DOHH2 (cell line): ENCODE results near the gene PTH2.

Source experiments
- H3F3A ChIP-seq: fragments of 200-600 bp; sonication (generic), shearing (Covaris generic); 2 replicates; pipeline ENCODE4 v1.6.0; 2016; ENCODE audit warnings: antibody characterized with exemption, mild to moderate bottlenecking; ENCODE audit not compliant: control insufficient read depth, insufficient read depth
- H3K27ac ChIP-seq: fragments of 200-600 bp; sonication (generic); 2 replicates; pipeline ENCODE4 v1.5.1; 2014; ENCODE audit warnings: low read depth, mild to moderate bottlenecking, low read length, moderate library complexity
- H3K27me3 ChIP-seq: fragments of 200-600 bp; sonication (generic); 2 replicates; pipeline ENCODE4 v1.6.1; 2014; ENCODE audit warnings: mild to moderate bottlenecking, low read length, mixed read lengths; ENCODE audit not compliant: control insufficient read depth
- H3K36me3 ChIP-seq: fragments of 200-600 bp; sonication (generic); 2 replicates; pipeline ENCODE4 v1.6.1; 2014; ENCODE audit warnings: mild to moderate bottlenecking, low read length, moderate library complexity, mixed read lengths; ENCODE audit not compliant: control insufficient read depth
- H3K4me1 ChIP-seq: fragments of 200-600 bp; sonication (generic); 2 replicates; pipeline ENCODE4 v1.6.1; 2014; ENCODE audit warnings: mild to moderate bottlenecking, low read length, mixed read lengths; ENCODE audit not compliant: control insufficient read depth
- H3K4me2 ChIP-seq: fragments of 200-600 bp; sonication (generic); 2 replicates; pipeline ENCODE4 v1.6.0; 2014; ENCODE audit warnings: mild to moderate bottlenecking, low read length, moderate library complexity
- H3K4me3 ChIP-seq: fragments of 200-600 bp; sonication (generic); 2 replicates; pipeline ENCODE4 v1.5.1; 2014; ENCODE audit warnings: mild to moderate bottlenecking, low read length, mixed read lengths
- H3K79me2 ChIP-seq: fragments of 200-600 bp; sonication (generic); 2 replicates; pipeline ENCODE4 v1.6.1; 2014; ENCODE audit warnings: mild to moderate bottlenecking, low read length, mixed read lengths; ENCODE audit not compliant: control insufficient read depth
- H3K9me2 ChIP-seq: fragments of 200-600 bp; sonication (generic); replicated peaks from 2 replicates; pipeline ENCODE4 v1.6.1; 2014; ENCODE audit warnings: mild to moderate bottlenecking, low read length, mixed read lengths; ENCODE audit not compliant: control insufficient read depth
- H3K9me3 ChIP-seq: fragments of 200-600 bp; sonication (generic); 2 replicates; pipeline ENCODE4 v1.6.1; 2014; ENCODE audit warnings: antibody characterized with exemption, low read length, mixed read lengths; ENCODE audit not compliant: control insufficient read depth, insufficient read depth
- H4K20me1 ChIP-seq: fragments of 200-600 bp; sonication (generic); 2 replicates; pipeline ENCODE4 v1.6.0; 2014; ENCODE audit warnings: low read depth, mild to moderate bottlenecking, antibody characterized with exemption, low read length, moderate library complexity; ENCODE audit not compliant: control insufficient read depth, insufficient read depth
- EZH2phosphoT487 ChIP-seq: fragments of 200-600 bp; sonication (generic); IDR thresholded peaks from 2 replicates; pipeline ENCODE4 v1.6.1; 2017; ENCODE audit warnings: borderline replicate concordance, mild to moderate bottlenecking, antibody characterized with exemption, low read length, moderate library complexity, mixed read lengths
- TF ChIP-seq, protein P1 (sequence below): fragments of 200-600 bp; sonication (generic); IDR thresholded peaks from one replicate; pipeline ENCODE4 v1.5.1; 2014; ENCODE audit warnings: antibody characterized with exemption, mild to moderate bottlenecking, low read depth, low read length; ENCODE audit not compliant: poor library complexity, severe bottlenecking

PTH2 gene

DNA sequence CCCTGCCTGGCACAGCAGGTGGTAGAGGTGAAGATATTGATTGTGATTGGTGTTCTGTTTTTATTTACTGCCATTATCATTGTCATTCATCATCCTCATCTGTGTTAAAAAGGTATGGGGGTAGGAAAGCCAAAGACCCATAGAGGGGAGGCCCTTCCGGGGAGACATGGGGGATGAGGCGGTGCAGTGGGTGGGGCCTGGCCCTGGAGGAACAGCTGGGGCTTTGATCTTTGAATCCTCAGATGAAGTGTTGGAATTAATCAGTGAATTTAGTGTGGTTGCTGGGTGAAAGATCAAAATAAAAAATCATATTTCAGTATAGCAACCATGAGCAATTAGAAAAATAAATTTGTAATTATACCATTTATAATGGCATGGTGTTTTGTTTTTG is 7.4 kb downstream of the PTH2 start:
- Histone ChIP-seq H3K4me1 (peaks cover 60% of the 10 kb centered on the region), H4K20me1 (no peaks in the 10 kb centered on the region)

DNA sequence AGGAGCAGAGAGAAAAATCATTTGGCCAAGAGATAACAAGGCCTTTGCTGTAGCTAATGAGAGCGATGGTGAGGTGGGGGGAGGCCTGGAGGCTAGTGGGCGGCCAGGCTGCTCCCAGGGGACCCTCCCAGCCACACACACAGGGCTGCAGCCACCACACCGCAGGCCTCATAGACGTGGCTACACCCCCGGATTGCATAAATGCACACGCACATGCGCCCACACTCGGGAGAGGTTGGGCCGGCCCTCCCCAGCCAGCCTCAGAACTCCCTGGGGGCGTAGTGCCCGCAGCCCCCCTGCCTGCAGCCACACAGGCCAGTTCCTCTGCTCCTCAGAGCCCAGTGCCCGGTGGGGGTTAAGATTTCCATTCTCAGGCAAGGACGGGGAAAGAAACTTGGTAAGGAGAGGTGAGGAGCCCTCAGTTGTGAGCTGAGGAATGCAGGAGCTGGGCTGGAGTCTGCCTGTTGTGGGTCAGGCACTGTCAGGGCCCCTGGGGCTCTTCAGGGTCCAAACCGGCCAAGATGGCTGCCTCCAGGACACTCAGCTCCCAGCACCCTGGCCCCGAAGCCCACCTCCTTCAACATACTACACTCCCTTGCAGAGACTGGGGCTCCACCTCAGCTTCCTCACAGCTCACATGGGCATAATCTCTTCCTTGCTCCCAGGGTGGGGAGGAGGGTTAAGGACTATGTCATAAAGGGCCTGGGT is 8.0 kb downstream of the PTH2 start:
- H3K27me3 ChIP-seq, result peaks cover 3% of the 10 kb centered on the region; the same call in 1 of the 2 replicates
- H3K27ac ChIP-seq, result peak overlapping the region; percentile 4
- H3K4me3 ChIP-seq, result peak overlapping the region; percentile 25
- H3F3A ChIP-seq, result peaks cover 5% of the 10 kb centered on the region; the same call in 1 of the 2 replicates
- no peaks in the 10 kb centered on the region for H3K9me3 ChIP-seq
- H3K9me2 ChIP-seq, result no peaks in the 10 kb centered on the region
- H3K79me2 ChIP-seq, result no peaks in the 10 kb centered on the region
- H4K20me1 ChIP-seq, result no peaks in the 10 kb centered on the region
- H3K4me2 ChIP-seq, result peak overlapping the region; percentile 46
- H3K36me3 ChIP-seq, result no peaks in the 10 kb centered on the region
- no peak for TF ChIP-seq EZH2phosphoT487
- TF ChIP-seq, protein P1, sequence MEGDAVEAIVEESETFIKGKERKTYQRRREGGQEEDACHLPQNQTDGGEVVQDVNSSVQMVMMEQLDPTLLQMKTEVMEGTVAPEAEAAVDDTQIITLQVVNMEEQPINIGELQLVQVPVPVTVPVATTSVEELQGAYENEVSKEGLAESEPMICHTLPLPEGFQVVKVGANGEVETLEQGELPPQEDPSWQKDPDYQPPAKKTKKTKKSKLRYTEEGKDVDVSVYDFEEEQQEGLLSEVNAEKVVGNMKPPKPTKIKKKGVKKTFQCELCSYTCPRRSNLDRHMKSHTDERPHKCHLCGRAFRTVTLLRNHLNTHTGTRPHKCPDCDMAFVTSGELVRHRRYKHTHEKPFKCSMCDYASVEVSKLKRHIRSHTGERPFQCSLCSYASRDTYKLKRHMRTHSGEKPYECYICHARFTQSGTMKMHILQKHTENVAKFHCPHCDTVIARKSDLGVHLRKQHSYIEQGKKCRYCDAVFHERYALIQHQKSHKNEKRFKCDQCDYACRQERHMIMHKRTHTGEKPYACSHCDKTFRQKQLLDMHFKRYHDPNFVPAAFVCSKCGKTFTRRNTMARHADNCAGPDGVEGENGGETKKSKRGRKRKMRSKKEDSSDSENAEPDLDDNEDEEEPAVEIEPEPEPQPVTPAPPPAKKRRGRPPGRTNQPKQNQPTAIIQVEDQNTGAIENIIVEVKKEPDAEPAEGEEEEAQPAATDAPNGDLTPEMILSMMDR, result no peak
- H3K4me1 ChIP-seq, result peaks cover 61% of the 10 kb centered on the region

More for the DNA sequence above, 7.4 kb downstream of the PTH2 start:
- peak overlapping the region; percentile 46 for H3K4me2 ChIP-seq
- no peaks in the 10 kb centered on the region for H3K9me3 ChIP-seq
- peak overlapping the region; percentile 4 for H3K27ac ChIP-seq
- H3K79me2 ChIP-seq, result no peaks in the 10 kb centered on the region
- H3K27me3 ChIP-seq, result peaks cover 7% of the 10 kb centered on the region
- H3F3A ChIP-seq, result peaks cover 5% of the 10 kb centered on the region; the same call in 1 of the 2 replicates
- peak overlapping the region; percentile 25 for H3K4me3 ChIP-seq
- no peaks in the 10 kb centered on the region for H3K36me3 ChIP-seq
- TF ChIP-seq, protein P1, result no peak
- TF ChIP-seq EZH2phosphoT487, result no peak
- H3K9me2 ChIP-seq, result no peaks in the 10 kb centered on the region

DNA sequence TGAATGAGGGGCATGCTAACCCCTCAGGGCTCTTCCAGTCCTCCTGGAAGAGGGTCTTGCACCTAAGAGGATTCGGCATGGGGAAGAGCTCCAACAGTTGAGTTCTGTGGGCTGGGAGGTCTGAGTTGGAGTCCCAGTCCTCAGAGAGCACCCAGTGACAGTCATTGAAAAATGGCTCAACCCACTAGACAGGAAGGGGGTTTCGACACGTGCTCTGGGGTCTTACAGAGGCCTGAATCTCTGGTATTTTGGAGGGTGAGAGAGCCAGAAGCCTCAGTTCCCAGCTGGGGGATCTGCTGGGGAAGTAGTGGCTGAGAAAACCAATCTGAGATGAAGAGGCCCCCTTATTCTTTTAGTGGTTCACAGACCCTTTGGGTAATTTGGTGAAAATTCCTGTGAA is 9.0 kb downstream of the PTH2 start:
- no peaks in the 10 kb centered on the region for H3K9me2 ChIP-seq
- no peaks in the 10 kb centered on the region for H3K9me3 ChIP-seq
- TF ChIP-seq EZH2phosphoT487, result no peak
- TF ChIP-seq, protein P1, result no peak
- peaks cover 71% of the 10 kb centered on the region for H3K4me1 ChIP-seq
- H4K20me1 ChIP-seq, result no peaks in the 10 kb centered on the region
- H3K27ac ChIP-seq, result no peak overlapping the region
- peaks cover 2% of the 10 kb centered on the region; the same call in 1 of the 2 replicates for H3K27me3 ChIP-seq
- no peak overlapping the region for H3K4me3 ChIP-seq
- H3K36me3 ChIP-seq, result no peaks in the 10 kb centered on the region
- H3F3A ChIP-seq, result peaks cover 13% of the 10 kb centered on the region; the same call in 1 of the 2 replicates
- no peak overlapping the region for H3K4me2 ChIP-seq
- H3K79me2 ChIP-seq, result no peaks in the 10 kb centered on the region
